ENCODE data around the gene HIF1A. TPM values are rescaled to one million over a fixed set of nuclear protein-coding genes. Genes with fewer than 3 reads are reported as not detected.

HIF1A gene
- total and polyA plus RNA-seq, 2 of the 8 experiments (the other 6 are each of a cell fraction or from before 2014, with no cell fraction given), result 54.8 to 175 TPM

DNA sequence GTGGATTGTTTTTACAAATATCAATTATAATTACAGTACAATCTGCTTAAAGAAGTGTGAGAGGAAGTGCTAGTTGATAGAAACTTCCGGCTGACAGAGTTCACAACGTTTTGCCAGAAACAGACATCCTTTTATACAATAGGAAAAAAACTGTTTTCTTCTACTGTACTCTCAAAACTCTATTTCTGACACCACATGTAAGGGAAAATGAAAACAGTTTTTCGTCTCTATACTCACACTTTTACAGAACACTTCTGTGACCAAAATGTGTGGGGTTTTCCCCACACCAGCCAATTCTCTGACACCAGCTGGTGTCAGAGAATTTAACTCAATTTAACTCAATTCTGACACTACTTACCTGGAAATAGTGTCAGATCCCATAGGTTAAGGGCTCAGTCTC is 24.2 kb upstream of the HIF1A start (continued):
- no peak for TF ChIP-seq CTBP2 (IDR thresholded peaks at IDR 0.05; ENCODE audit: borderline replicate concordance, insufficient read depth, insufficient read length, low read length)
